GM19193 (cell line): Measurements from ENCODE around the gene PCDHA6.

Experiments used
- POLR2A ChIP-seq: IDR thresholded peaks from 4 replicates; pipeline ENCODE4 v1.6.1; 2011; ENCODE audit not compliant: insufficient read depth, insufficient read length; ENCODE audit errors: extremely low read depth

Gene PCDHA6

GRCh38 chr5:140827704-140828361 lies at the start of gene PCDHA6:
TSS of gene PCDHA6 (plus strand) at chr5:140827960. CDS start at chr5:140828092, 132 bp downstream.
- TF ChIP-seq POLR2A = no peak

GRCh38 chr5:140780512-140780911 lies 47.2 kb upstream of the PCDHA6 start:
- no peak for TF ChIP-seq POLR2A

GRCh38 chr5:140785905-140786686 lies 41.7 kb upstream of the PCDHA6 start, which contains the start of gene PCDHA1:
TSS of gene PCDHA1 (plus strand) at chr5:140786140.
- TF ChIP-seq POLR2A = no peak

- no peak for TF ChIP-seq POLR2A
These were observed 36.7 kb upstream of the PCDHA6 start for GRCh38 chr5:140791089-140791488.

GRCh38 chr5:140794595-140795258 lies 33.0 kb upstream of the PCDHA6 start, which contains the start of gene PCDHA2:
TSS of gene PCDHA2 (plus strand) at chr5:140794852.
- TF ChIP-seq POLR2A = no peak

- TF ChIP-seq POLR2A = no peak
These were observed 32.5 kb upstream of the PCDHA6 start for GRCh38 chr5:140795259-140795641.

- no peak for TF ChIP-seq POLR2A
These were observed 31.1 kb upstream of the PCDHA6 start for GRCh38 chr5:140796718-140797095.

- no peak for TF ChIP-seq POLR2A
These were observed 26.8 kb upstream of the PCDHA6 start, which contains the start of gene PCDHA3 for GRCh38 chr5:140800816-140801493. TSS of gene PCDHA3 (plus strand) at chr5:140801057.

- no peak for TF ChIP-seq POLR2A
These were observed 26.3 kb upstream of the PCDHA6 start for GRCh38 chr5:140801494-140801841.

GRCh38 chr5:140802781-140803271 lies 24.9 kb upstream of the PCDHA6 start:
- no peak for TF ChIP-seq POLR2A

GRCh38 chr5:140806834-140807775 lies 20.7 kb upstream of the PCDHA6 start, which contains the start of gene PCDHA4:
TSS of gene PCDHA4 (plus strand) at chr5:140807068.
- TF ChIP-seq POLR2A = no peak

- TF ChIP-seq POLR2A = no peak
These were observed 18.9 kb upstream of the PCDHA6 start for GRCh38 chr5:140808889-140809291.

- no peak for TF ChIP-seq POLR2A
These were observed 6.1 kb upstream of the PCDHA6 start, which contains the start of gene PCDHA5 for GRCh38 chr5:140821375-140822280. TSS of gene PCDHA5 (plus strand) at chr5:140821613.

- no peak for TF ChIP-seq POLR2A
These were observed 5.5 kb upstream of the PCDHA6 start for GRCh38 chr5:140822281-140822629.
